GM18526 (cell line): ENCODE data around the gene TECPR2.

Experiments
- POLR2A ChIP-seq: IDR thresholded peaks from 3 replicates; pipeline ENCODE4 v1.6.1; 2011; ENCODE audit not compliant: insufficient read length; ENCODE audit errors: extremely low read depth

Gene TECPR2

GRCh38 chr14:102390064-102390855 lies 27.5 kb downstream of the TECPR2 start:
- no peak for TF ChIP-seq POLR2A

GRCh38 chr14:102392506-102392905 lies 29.8 kb downstream of the TECPR2 start:
- TF ChIP-seq POLR2A = no peak

- no peak for TF ChIP-seq POLR2A
These were observed 32.1 kb downstream of the TECPR2 start for GRCh38 chr14:102394717-102395375.

- no peak for TF ChIP-seq POLR2A
These were observed 33.8 kb downstream of the TECPR2 start for GRCh38 chr14:102396521-102396920.

- TF ChIP-seq POLR2A = no peak
These were observed 40.3 kb downstream of the TECPR2 start for GRCh38 chr14:102403028-102403427.

- no peak for TF ChIP-seq POLR2A
These were observed 44.5 kb downstream of the TECPR2 start for GRCh38 chr14:102407258-102407657.

- no peak for TF ChIP-seq POLR2A
These were observed 46.0 kb downstream of the TECPR2 start for GRCh38 chr14:102408724-102409123.

GRCh38 chr14:102415671-102416070 lies 52.9 kb downstream of the TECPR2 start:
- TF ChIP-seq POLR2A = no peak

- TF ChIP-seq POLR2A = no peak
These were observed 54.3 kb downstream of the TECPR2 start for GRCh38 chr14:102417001-102417431.

- no peak for TF ChIP-seq POLR2A
These were observed 54.9 kb downstream of the TECPR2 start for GRCh38 chr14:102417646-102418045.

GRCh38 chr14:102418169-102418852 lies 55.6 kb downstream of the TECPR2 start:
- no peak for TF ChIP-seq POLR2A

GRCh38 chr14:102418853-102419240 lies 56.1 kb downstream of the TECPR2 start:
- TF ChIP-seq POLR2A = no peak

GRCh38 chr14:102419276-102419675 lies 56.5 kb downstream of the TECPR2 start:
- TF ChIP-seq POLR2A = no peak

- TF ChIP-seq POLR2A = no peak
These were observed 57.0 kb downstream of the TECPR2 start for GRCh38 chr14:102419716-102420115.

GRCh38 chr14:102421411-102422057 lies 58.8 kb downstream of the TECPR2 start:
- TF ChIP-seq POLR2A = no peak
